A673 (cell line): ENCODE data around the gene TPST1. TPM values are rescaled to one million over a fixed set of nuclear protein-coding genes. Genes with fewer than 3 reads are reported as not detected.

Experiments
- BruUV-seq: library from RNA; stranded (reverse); fragments of 400-500 nt; replicated peaks from 2 replicates; lab custom pipeline; 2021; lab: Mats Ljungman, UMichigan
- CTCF ChIA-PET: fragments of 300-600 bp; sonication (Branson Sonifier 250); formaldehyde crosslinking; loops from one replicate; lab custom pipeline; 2022; ENCODE audit warnings: antibody characterized with exemption; lab: Charles Lee
- POLR2A ChIA-PET: fragments of 300-600 bp; sonication (Branson Sonifier 250); formaldehyde crosslinking; loops from one replicate; lab custom pipeline; 2022; ENCODE audit warnings: antibody characterized with exemption; ENCODE audit not compliant: low non-redundant PET; lab: Charles Lee
- DNase-seq: peaks from one replicate; pipeline ENCODE4 v3.0.0-alpha.2; 2015; ENCODE audit warnings: low spot score
- H3K27ac ChIP-seq: fragments of 200-600 bp; sonication (generic); 2 replicates; pipeline ENCODE4 v1.5.1; 2016; ENCODE audit warnings: mixed run types, low read depth, mild to moderate bottlenecking, mixed read lengths, antibody characterized with exemption, low read length; ENCODE audit not compliant: poor library complexity, severe bottlenecking
- H3K27me3 ChIP-seq: fragments of 200-600 bp; sonication (generic); replicated peaks from 2 replicates; pipeline ENCODE4 v1.6.1; 2017; ENCODE audit warnings: mixed run types, low read depth, mild to moderate bottlenecking, mixed read lengths, antibody characterized with exemption, low read length; ENCODE audit not compliant: insufficient read depth, poor library complexity
- H3K36me3 ChIP-seq: fragments of 200-600 bp; sonication (generic); 2 replicates; pipeline ENCODE4 v1.6.1; 2016; ENCODE audit warnings: mixed run types, mild to moderate bottlenecking, mixed read lengths, antibody characterized with exemption, low read length; ENCODE audit not compliant: insufficient read depth, poor library complexity, severe bottlenecking
- H3K4me1 ChIP-seq: fragments of 200-600 bp; sonication (generic); 2 replicates; pipeline ENCODE4 v1.6.1; 2017; ENCODE audit warnings: mixed run types, mild to moderate bottlenecking, mixed read lengths, antibody characterized with exemption, low read length; ENCODE audit not compliant: insufficient read depth, poor library complexity, severe bottlenecking
- H3K4me3 ChIP-seq: fragments of 200-600 bp; sonication (generic); 2 replicates; pipeline ENCODE4 v1.5.1; 2016; ENCODE audit warnings: low read depth, mixed run types, mild to moderate bottlenecking, mixed read lengths, low read length; ENCODE audit not compliant: poor library complexity, severe bottlenecking
- H3K9me3 ChIP-seq: fragments of 200-600 bp; sonication (generic); 2 replicates; pipeline ENCODE4 v1.6.1; 2016; ENCODE audit warnings: mixed run types, low read depth, mild to moderate bottlenecking, mixed read lengths, antibody characterized with exemption, low read length; ENCODE audit not compliant: poor library complexity, severe bottlenecking
- EZH2 ChIP-seq: fragments of 200-600 bp; sonication (generic); IDR thresholded peaks from 2 replicates; pipeline ENCODE4 v1.6.1; 2017; ENCODE audit warnings: borderline replicate concordance, low read depth, mild to moderate bottlenecking, mixed read lengths, antibody characterized with exemption, low read length; ENCODE audit not compliant: poor library complexity, severe bottlenecking
- intact Hi-C: fragments of 100-400 bp; cut with micrococcal nuclease; formaldehyde crosslinking; loops from one replicate; pipeline ENCODE4 v1.10.0; 2022; ENCODE audit not compliant: unreplicated experiment
- total RNA-seq: library from RNA; stranded (reverse); gene quantifications from 2 replicates; pipeline ENCODE4 v1.2.3, GENCODE V29; 2021
- TF ChIP-seq, protein P1 (sequence below): fragments of 300-800, 200-600 bp; sonication (generic); conservative IDR thresholded peaks from 2 replicates; pipeline ENCODE4 v1.5.1; 2017; ENCODE audit warnings: low read depth, mild to moderate bottlenecking, antibody characterized with exemption, low read length, moderate library complexity, mixed read lengths

The TPST1 gene
- total RNA-seq, 1 experiment from 2014 or later, result 8.0 TPM

DNA sequence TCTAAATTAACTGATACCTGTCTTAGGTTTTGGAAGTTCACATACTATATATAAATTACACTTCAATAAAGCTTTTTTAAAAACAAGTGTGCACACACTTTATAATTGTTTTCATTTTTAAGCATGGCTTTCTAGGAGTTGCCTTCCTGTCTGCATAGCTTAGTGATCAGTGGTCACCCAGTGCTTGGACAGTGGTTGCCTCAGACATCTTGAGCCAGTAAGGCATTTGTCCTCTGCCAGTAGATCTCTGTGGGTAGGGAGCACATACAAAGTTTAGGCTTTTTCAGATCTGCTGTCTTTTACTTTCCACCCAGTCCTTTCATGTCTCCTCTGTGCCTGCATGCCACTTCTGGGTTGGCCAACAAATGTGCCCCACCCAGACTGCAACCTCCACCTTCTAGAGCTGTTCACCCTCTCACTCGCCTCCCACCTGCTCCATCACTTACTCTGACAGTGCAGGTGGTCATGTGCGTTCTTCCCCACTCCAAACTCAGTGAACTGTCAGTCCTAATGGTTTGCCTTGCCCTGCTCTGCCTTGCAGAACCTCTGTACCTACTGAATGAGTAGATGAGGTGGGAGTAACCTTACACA is 31.7 kb downstream of the TPST1 start:
- H3K4me3 ChIP-seq, result no peak overlapping the region
- no peak overlapping the region for H3K27ac ChIP-seq
- BruUV-seq, result no TSS peak
- TF ChIP-seq EZH2, result no peak
- TF ChIP-seq, protein P1, sequence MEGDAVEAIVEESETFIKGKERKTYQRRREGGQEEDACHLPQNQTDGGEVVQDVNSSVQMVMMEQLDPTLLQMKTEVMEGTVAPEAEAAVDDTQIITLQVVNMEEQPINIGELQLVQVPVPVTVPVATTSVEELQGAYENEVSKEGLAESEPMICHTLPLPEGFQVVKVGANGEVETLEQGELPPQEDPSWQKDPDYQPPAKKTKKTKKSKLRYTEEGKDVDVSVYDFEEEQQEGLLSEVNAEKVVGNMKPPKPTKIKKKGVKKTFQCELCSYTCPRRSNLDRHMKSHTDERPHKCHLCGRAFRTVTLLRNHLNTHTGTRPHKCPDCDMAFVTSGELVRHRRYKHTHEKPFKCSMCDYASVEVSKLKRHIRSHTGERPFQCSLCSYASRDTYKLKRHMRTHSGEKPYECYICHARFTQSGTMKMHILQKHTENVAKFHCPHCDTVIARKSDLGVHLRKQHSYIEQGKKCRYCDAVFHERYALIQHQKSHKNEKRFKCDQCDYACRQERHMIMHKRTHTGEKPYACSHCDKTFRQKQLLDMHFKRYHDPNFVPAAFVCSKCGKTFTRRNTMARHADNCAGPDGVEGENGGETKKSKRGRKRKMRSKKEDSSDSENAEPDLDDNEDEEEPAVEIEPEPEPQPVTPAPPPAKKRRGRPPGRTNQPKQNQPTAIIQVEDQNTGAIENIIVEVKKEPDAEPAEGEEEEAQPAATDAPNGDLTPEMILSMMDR, result no peak
- DNase-seq, result no peak
- ChIA-PET CTCF (no interaction called here), POLR2A (no interaction called here)
- H3K9me3 ChIP-seq, result no peaks in the 10 kb centered on the region
- no peaks in the 10 kb centered on the region for H3K27me3 ChIP-seq
- no peaks in the 10 kb centered on the region for H3K4me1 ChIP-seq
- H3K36me3 ChIP-seq, result no peaks in the 10 kb centered on the region
- intact Hi-C loops, result no loop called here

DNA sequence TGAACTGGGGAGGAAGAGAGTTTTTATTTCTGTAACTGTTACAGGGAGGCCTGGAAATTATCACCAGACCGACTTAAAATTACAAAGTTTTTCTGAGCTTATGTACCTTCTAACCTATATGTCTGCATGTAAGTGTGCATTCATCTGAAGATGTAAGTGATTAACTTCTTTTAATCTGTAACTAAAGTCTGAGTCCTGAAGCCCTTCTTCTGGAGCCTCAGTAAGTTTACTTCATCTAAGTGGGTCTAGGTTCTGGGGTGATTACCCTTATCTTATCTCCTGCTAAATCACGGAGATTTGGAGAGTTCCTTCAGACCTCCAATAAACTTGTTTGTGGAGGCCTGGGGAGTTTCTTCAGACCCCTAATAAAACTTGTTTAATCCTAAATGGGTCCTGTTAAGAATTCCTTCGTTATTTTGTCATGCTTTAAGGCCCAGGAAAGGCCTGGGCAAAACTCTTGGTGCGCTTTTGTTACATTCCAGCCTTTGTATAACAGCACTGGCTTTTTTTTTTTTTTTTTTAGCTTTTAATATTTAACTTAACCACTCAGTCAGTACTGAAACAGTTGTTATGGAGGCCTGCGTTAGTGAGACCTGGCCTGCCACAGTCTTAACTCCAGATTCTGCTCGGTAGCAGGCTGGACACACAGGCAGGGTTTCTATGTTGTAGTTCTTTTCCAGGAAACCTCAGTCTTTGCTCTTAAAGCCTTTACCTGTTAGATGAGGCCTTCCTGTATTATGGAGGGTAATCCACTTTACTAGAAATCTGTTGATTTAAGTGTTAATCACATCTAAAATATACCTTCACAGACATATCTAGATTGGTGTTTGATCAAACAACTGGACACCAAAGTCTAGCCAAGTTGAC is 33.0 kb downstream of the TPST1 start:
- no peaks in the 10 kb centered on the region for H3K27me3 ChIP-seq
- no peak overlapping the region for H3K4me3 ChIP-seq
- CTCF ChIA-PET, result interaction anchor here (0.6 kb wide), 1 partner anchor 267 kb away, joined by 4 read pairs; no protein-coding TSS in a partner anchor
- H3K27ac ChIP-seq, result no peak overlapping the region
- no peaks in the 10 kb centered on the region for H3K4me1 ChIP-seq
- no peak for DNase-seq
- no peak for TF ChIP-seq EZH2
- TF ChIP-seq, protein P1, result no peak
- no peaks in the 10 kb centered on the region for H3K36me3 ChIP-seq
- intact Hi-C loops, result no loop called here
- BruUV-seq, result no TSS peak
- H3K9me3 ChIP-seq, result no peaks in the 10 kb centered on the region
- POLR2A ChIA-PET, result no interaction called here

DNA sequence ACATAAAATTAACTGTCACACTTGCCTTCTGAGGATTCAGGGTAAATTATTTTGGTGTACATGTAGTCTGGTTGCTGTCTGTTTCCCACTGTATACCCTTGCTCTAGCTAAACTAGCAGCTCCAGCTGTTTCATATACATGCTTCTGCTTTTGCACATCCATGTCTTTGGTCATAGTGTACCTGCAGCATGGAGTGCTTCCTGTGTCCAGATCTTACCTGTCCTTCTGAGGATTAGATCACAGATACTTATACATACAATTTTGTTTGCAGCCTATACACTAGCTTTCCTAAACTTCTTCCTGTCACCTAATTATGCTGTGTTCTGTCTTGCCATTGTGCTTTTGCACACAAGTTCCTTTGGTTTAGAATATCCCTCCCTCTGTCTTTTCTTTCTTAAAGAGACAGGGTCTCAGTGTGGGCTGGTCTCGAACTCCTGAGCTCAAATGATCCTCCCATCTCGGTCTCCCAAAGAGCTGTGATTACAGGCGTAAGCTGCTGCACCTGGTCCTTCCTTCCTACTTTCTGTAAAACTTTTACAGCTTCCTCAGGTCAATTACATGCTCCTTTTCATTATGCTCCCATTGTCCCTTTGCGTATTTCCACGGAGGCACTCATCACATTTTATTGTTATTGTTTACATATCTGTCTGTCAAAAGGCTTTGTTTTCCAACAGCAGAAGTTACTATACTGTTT is 33.8 kb downstream of the TPST1 start:
- no peak for DNase-seq
- no peak overlapping the region for H3K4me3 ChIP-seq
- no peak for TF ChIP-seq EZH2
- TF ChIP-seq, protein P1, result no peak
- intact Hi-C loops, result no loop called here
- ChIA-PET POLR2A (no interaction called here), CTCF (no interaction called here)
- H3K4me1 ChIP-seq, result no peaks in the 10 kb centered on the region
- H3K27me3 ChIP-seq, result no peaks in the 10 kb centered on the region
- H3K36me3 ChIP-seq, result no peaks in the 10 kb centered on the region
- H3K9me3 ChIP-seq, result no peaks in the 10 kb centered on the region
- no TSS peak for BruUV-seq
- no peak overlapping the region for H3K27ac ChIP-seq
